Mesothelial cell of epicardium (in vitro differentiated cells): ENCODE measurements around the gene PARP14. TPM values are rescaled to one million over a fixed set of nuclear protein-coding genes. Genes with fewer than 3 reads are reported as not detected.

Source experiments
- DNase-seq, 2 experiments: peaks; one replicate each; pipeline ENCODE4 v3.0.0; 2021; ENCODE audit warnings: low spot score in 2 of 2; ENCODE audit not compliant: unreplicated experiment in 2 of 2
- H3K27ac Mint-ChIP-seq: 2 replicates; pipeline ENCODE4 v1.8.0; 2021; ENCODE audit warnings: mixed read lengths
- H3K27me3 Mint-ChIP-seq: 2 replicates; pipeline ENCODE4 v1.8.0; 2021; ENCODE audit warnings: low read depth, mixed read lengths
- H3K36me3 Mint-ChIP-seq: 2 replicates; pipeline ENCODE4 v1.8.0; 2021; ENCODE audit warnings: mixed read lengths
- H3K4me1 Mint-ChIP-seq: 2 replicates; pipeline ENCODE4 v1.8.0; 2021; ENCODE audit warnings: mixed read lengths
- H3K4me3 Mint-ChIP-seq: 2 replicates; pipeline ENCODE4 v1.8.0; 2021; ENCODE audit warnings: mild to moderate bottlenecking, moderate library complexity, mixed read lengths
- H3K9me3 Mint-ChIP-seq: 2 replicates; pipeline ENCODE4 v1.8.0; 2021; ENCODE audit warnings: mixed read lengths
- CTCF ChIP-seq: fragments of 200-600 bp; sonication (generic); IDR thresholded peaks from one replicate; pipeline ENCODE4 v1.5.0; 2021; ENCODE audit warnings: antibody characterized with exemption; ENCODE audit not compliant: unreplicated experiment
- total RNA-seq: library from RNA; stranded (reverse); gene quantifications from 3 replicates; pipeline ENCODE4 v1.2.1, GENCODE V29; 2021

PARP14 gene
- total RNA-seq, 1 donor from 2014 or later: 46.3 TPM

GRCh38 chr3:122773944-122774509, 93.4 kb downstream of the PARP14 start:
- no peaks in the 10 kb centered on the region for H3K4me1 Mint-ChIP-seq
- no peak for DNase-seq
- no peak overlapping the region for H3K27ac Mint-ChIP-seq
- no peak for TF ChIP-seq CTCF
- no peak overlapping the region for H3K4me3 Mint-ChIP-seq
- H3K27me3 Mint-ChIP-seq: no peaks in the 10 kb centered on the region
- H3K9me3 Mint-ChIP-seq: no peaks in the 10 kb centered on the region
- H3K36me3 Mint-ChIP-seq: peaks cover 5% of the 10 kb centered on the region

GRCh38 chr3:122774564-122774963, 93.9 kb downstream of the PARP14 start:
- DNase-seq: no peak
- Mint-ChIP-seq H3K27ac (no peak overlapping the region), H3K36me3 (peaks cover 5% of the 10 kb centered on the region), H3K27me3 (no peaks in the 10 kb centered on the region), H3K4me1 (no peaks in the 10 kb centered on the region), H3K9me3 (no peaks in the 10 kb centered on the region), H3K4me3 (no peak overlapping the region)
- no peak for TF ChIP-seq CTCF

- Mint-ChIP-seq H3K9me3 (peaks cover 4% of the 10 kb centered on the region), H3K36me3 (peaks cover 9% of the 10 kb centered on the region), H3K4me3 (no peak overlapping the region), H3K27me3 (no peaks in the 10 kb centered on the region), H3K4me1 (no peaks in the 10 kb centered on the region), H3K27ac (no peak overlapping the region)
- TF ChIP-seq CTCF: no peak
- no peak for DNase-seq
These were observed 96.2 kb downstream of the PARP14 start for GRCh38 chr3:122776675-122777468.

- no peak for TF ChIP-seq CTCF
- DNase-seq: no peak
- no peaks in the 10 kb centered on the region for H3K27me3 Mint-ChIP-seq
- H3K36me3 Mint-ChIP-seq: peaks cover 9% of the 10 kb centered on the region
- peaks cover 4% of the 10 kb centered on the region for H3K9me3 Mint-ChIP-seq
- no peaks in the 10 kb centered on the region for H3K4me1 Mint-ChIP-seq
- H3K4me3 Mint-ChIP-seq: no peak overlapping the region
- H3K27ac Mint-ChIP-seq: no peak overlapping the region
These were observed 96.9 kb downstream of the PARP14 start for GRCh38 chr3:122777563-122777962.

Other genes starting within 250 kb of the PARP14 start
- 63.4 to 66.3 TPM (median 65.6 TPM) in 3 replicates for gene KPNA1, start 165.9 kb upstream of the PARP14 start, total RNA-seq
- 27.3 to 32.5 TPM (median 30.0 TPM) in 3 replicates for gene PARP9, start 116.5 kb upstream of the PARP14 start, total RNA-seq
- 28.1 to 32.5 TPM (median 30.3 TPM) in 3 replicates for gene DTX3L, start 116.5 kb upstream of the PARP14 start, total RNA-seq
- gene PARP15, start 103.2 kb upstream of the PARP14 start, total RNA-seq: 0.20 to 0.27 TPM (median 0.22 TPM) in 3 replicates
- 10.4 to 11.3 TPM (median 11.1 TPM) in 3 replicates for gene HSPBAP1, start 113.0 kb downstream of the PARP14 start, total RNA-seq
- gene SLC49A4, start 114.2 kb downstream of the PARP14 start, total RNA-seq: 17.8 to 19.2 TPM (median 18.1 TPM) in 3 replicates